Measurements from ENCODE around the gene ALS2. TPM values are rescaled to one million over a fixed set of nuclear protein-coding genes. Genes with fewer than 3 reads are reported as not detected.

Gene ALS2
- total and polyA plus RNA-seq, 2 experiments from 2014 or later = 10.7 to 34.9 TPM

DNA sequence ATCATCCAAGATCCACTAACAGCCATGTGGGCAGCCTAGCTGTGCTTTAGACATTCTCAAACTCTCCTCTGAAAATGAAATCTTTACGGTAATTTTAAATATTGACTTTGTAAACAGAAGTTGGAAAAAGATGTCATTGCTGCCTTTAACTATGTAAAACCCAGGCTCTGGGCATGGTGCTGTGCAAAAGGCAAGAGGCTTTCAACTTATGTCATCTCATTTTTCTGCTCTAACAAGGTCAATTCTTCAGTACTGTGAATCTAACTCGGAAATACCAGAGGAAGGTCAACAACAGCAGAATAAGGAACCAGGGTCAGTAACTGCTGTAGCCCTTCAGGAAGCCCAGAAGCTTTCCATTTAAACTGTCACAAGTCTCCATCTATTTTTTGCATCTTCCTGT lies 45.2 kb downstream of the ALS2 start:
- H3K9me2 ChIP-seq (replicated peaks; ENCODE audit: insufficient read depth) = no peaks in the 10 kb centered on the region
- H2AFZ ChIP-seq = no peak overlapping the region
- H3K27me3 ChIP-seq = no peaks in the 10 kb centered on the region
- 79% methylated on average over 2 of the region's 2 CpGs for WGBS (ENCODE audit: low lambda C conversion rate, missing lambda C conversion rate)
- no peak overlapping the region for H3K27ac ChIP-seq
- no peaks in the 10 kb centered on the region for H3K79me2 ChIP-seq
- H3K4me3 ChIP-seq = no peak overlapping the region
- H4K20me1 ChIP-seq (ENCODE audit: insufficient read depth, poor library complexity, severe bottlenecking) = no peaks in the 10 kb centered on the region
- H3K4me2 ChIP-seq = no peak overlapping the region
- DNase-seq (ENCODE audit: low spot score) = no peak
- H3K36me3 ChIP-seq (replicated peaks; ENCODE audit: insufficient read depth, low read depth) = no peaks in the 10 kb centered on the region
- H3K4me1 ChIP-seq (ENCODE audit: insufficient read depth) = no peaks in the 10 kb centered on the region
- TF ChIP-seq EZH2 (IDR thresholded peaks at IDR 0.05; ENCODE audit: borderline replicate concordance) = no peak
- no peak for TF ChIP-seq EZH2phosphoT487 (IDR thresholded peaks at IDR 0.05; ENCODE audit: low read depth, severe bottlenecking, unreplicated experiment)
- no peak for TF ChIP-seq CTCF (IDR thresholded peaks at IDR 0.05; ENCODE audit: poor library complexity)
- H3K9me3 ChIP-seq (ENCODE audit: low read depth) = peaks cover 10% of the 10 kb centered on the region

- Histone ChIP-seq H3K9me2 (replicated peaks; ENCODE audit: insufficient read depth) (no peaks in the 10 kb centered on the region), H3K27me3 (no peaks in the 10 kb centered on the region), H3K36me3 (replicated peaks; ENCODE audit: insufficient read depth, low read depth) (no peaks in the 10 kb centered on the region), H3K9me3 (ENCODE audit: low read depth) (peaks cover 10% of the 10 kb centered on the region), H3K79me2 (no peaks in the 10 kb centered on the region), H4K20me1 (ENCODE audit: insufficient read depth, poor library complexity, severe bottlenecking) (no peaks in the 10 kb centered on the region), H3K27ac (no peak overlapping the region), H3K4me1 (ENCODE audit: insufficient read depth) (no peaks in the 10 kb centered on the region), H2AFZ (no peak overlapping the region), H3K4me3 (no peak overlapping the region), H3K4me2 (no peak overlapping the region)
- WGBS (ENCODE audit: low lambda C conversion rate, missing lambda C conversion rate) = 82% methylated on average over 4 of the region's 4 CpGs
- no peak for DNase-seq (ENCODE audit: low spot score)
- no peak for TF ChIP-seq EZH2 (IDR thresholded peaks at IDR 0.05; ENCODE audit: borderline replicate concordance)
- no peak for TF ChIP-seq CTCF (IDR thresholded peaks at IDR 0.05; ENCODE audit: poor library complexity)
- TF ChIP-seq EZH2phosphoT487 (IDR thresholded peaks at IDR 0.05; ENCODE audit: low read depth, severe bottlenecking, unreplicated experiment) = no peak
These were observed 46.6 kb downstream of the ALS2 start for GRCh38 chr2:201734111-201734510.

- Histone ChIP-seq H3K9me2 (replicated peaks; ENCODE audit: insufficient read depth) (no peaks in the 10 kb centered on the region), H3K27me3 (no peaks in the 10 kb centered on the region), H3K4me2 (no peak overlapping the region), H4K20me1 (ENCODE audit: insufficient read depth, poor library complexity, severe bottlenecking) (no peaks in the 10 kb centered on the region), H3K4me3 (no peak overlapping the region), H2AFZ (no peak overlapping the region), H3K9me3 (ENCODE audit: low read depth) (peaks cover 10% of the 10 kb centered on the region), H3K36me3 (replicated peaks; ENCODE audit: insufficient read depth, low read depth) (no peaks in the 10 kb centered on the region), H3K27ac (no peak overlapping the region), H3K79me2 (no peaks in the 10 kb centered on the region), H3K4me1 (ENCODE audit: insufficient read depth) (no peaks in the 10 kb centered on the region)
- TF ChIP-seq CTCF (IDR thresholded peaks at IDR 0.05; ENCODE audit: poor library complexity) (no peak), EZH2phosphoT487 (IDR thresholded peaks at IDR 0.05; ENCODE audit: low read depth, severe bottlenecking, unreplicated experiment) (no peak), EZH2 (IDR thresholded peaks at IDR 0.05; ENCODE audit: borderline replicate concordance) (no peak)
- no peak for DNase-seq (ENCODE audit: low spot score)
- WGBS (ENCODE audit: low lambda C conversion rate, missing lambda C conversion rate) = 91% methylated on average over 1 of the region's 1 CpG
These were observed 47.2 kb downstream of the ALS2 start for GRCh38 chr2:201733544-201733943.
